ENCODE results near the gene SUSD1.

GRCh38 chr9:112174965-112175795 lies at the start of gene SUSD1:
- TF ChIP-seq RARB (CRISPR knock-in tag; IDR thresholded peaks at IDR 0.05) (no peak), CREB5 (CRISPR knock-in tag; IDR thresholded peaks at IDR 0.05; ENCODE audit: low read depth) (no peak), ARNTL (CRISPR knock-in tag; IDR thresholded peaks at IDR 0.05; ENCODE audit: borderline replicate concordance, low read depth) (no peak), ZFP30 (CRISPR knock-in tag; IDR thresholded peaks at IDR 0.05) (no peak)
